CD14-positive monocyte (primary cell): ENCODE measurements around the gene VTI1A. TPM values are rescaled to one million over a fixed set of nuclear protein-coding genes. Genes with fewer than 3 reads are reported as not detected.

Experiments used
- DNase-seq, 3 donors: peaks; one replicate each; pipeline ENCODE4 v3.0.0-alpha.2; 2011 to 2022
- H2AFZ ChIP-seq: 2 replicates; pipeline ENCODE4 v1.6.0; 2012; ENCODE audit warnings: mild to moderate bottlenecking, low read depth, low read length, inconsistent platforms; ENCODE audit not compliant: insufficient read depth, poor library complexity, severe bottlenecking
- H3K27ac ChIP-seq, 2 donors: 1 replicate in 1 of 2; 2 replicates in 1 of 2; pipeline ENCODE4 v1.5.1; 2012 to 2013; ENCODE audit warnings: low read length in 2 of 2, control low read depth in 1 of 2, inconsistent platforms in 1 of 2, low read depth in 1 of 2, mild to moderate bottlenecking in 1 of 2
- H3K27me3 ChIP-seq, 2 donors: one replicate each; pipeline versions ENCODE4 v1.6.0 to v1.6.1; 2011 to 2013; ENCODE audit warnings: low read length in 2 of 2; ENCODE audit not compliant: control insufficient read depth in 2 of 2, insufficient read depth in 2 of 2
- H3K36me3 ChIP-seq, 2 donors: replicated peaks in 1 of 2; 1 replicate in 1 of 2; 2 replicates in 1 of 2; pipeline versions ENCODE4 v1.5.1 to v1.6.1; 2012 to 2013; ENCODE audit warnings: low read length in 2 of 2, control low read depth in 1 of 2, inconsistent platforms in 1 of 2, mild to moderate bottlenecking in 1 of 2; ENCODE audit not compliant: insufficient read depth in 2 of 2, control insufficient read depth in 1 of 2
- H3K4me1 ChIP-seq, 2 donors: 1 replicate in 1 of 2; 2 replicates in 1 of 2; pipeline versions ENCODE4 v1.5.1 to v1.6.1; 2012 to 2013; ENCODE audit warnings: low read length in 2 of 2, control low read depth in 1 of 2, inconsistent platforms in 1 of 2, mild to moderate bottlenecking in 1 of 2, moderate library complexity in 1 of 2; ENCODE audit not compliant: insufficient read depth in 2 of 2, control insufficient read depth in 1 of 2
- H3K4me2 ChIP-seq: replicated peaks from 2 replicates; pipeline ENCODE3; 2012; ENCODE audit warnings: low read length, moderate library complexity, mild to moderate bottlenecking; ENCODE audit not compliant: poor library complexity, severe bottlenecking; ENCODE audit errors: extremely low read depth
- H3K4me3 ChIP-seq, 3 experiments: fragments of 200-600 bp in 1 of 3; sonication (generic) in 1 of 3; replicated peaks in 1 of 3; 1 replicate in 2 of 3; 2 replicates in 1 of 3; pipeline ENCODE4 v1.5.1; 2011 to 2013; ENCODE audit warnings: low read length in 3 of 3, mild to moderate bottlenecking in 3 of 3, control low read depth in 2 of 3, low read depth in 2 of 3, inconsistent platforms in 1 of 3, moderate library complexity in 1 of 3
- H3K79me2 ChIP-seq: 2 replicates; pipeline ENCODE4 v1.6.0; 2012; ENCODE audit warnings: mild to moderate bottlenecking, control low read depth, inconsistent platforms, low read length, moderate library complexity; ENCODE audit not compliant: insufficient read depth
- H3K9ac ChIP-seq: 2 replicates; pipeline ENCODE4 v1.6.0; 2017; ENCODE audit warnings: low read length, mild to moderate bottlenecking; ENCODE audit not compliant: insufficient read depth, poor library complexity, severe bottlenecking
- H3K9me3 ChIP-seq, 2 donors: replicated peaks in 1 of 2; 1 replicate in 1 of 2; 2 replicates in 1 of 2; pipeline versions ENCODE4 v1.5.1 to v1.6.1; 2012 to 2013; ENCODE audit warnings: low read length in 2 of 2, control low read depth in 1 of 2; ENCODE audit not compliant: control insufficient read depth in 1 of 2, insufficient read depth in 1 of 2
- H4K20me1 ChIP-seq: 2 replicates; pipeline ENCODE4 v1.6.0; 2012; ENCODE audit warnings: mild to moderate bottlenecking, low read length, control low read depth, moderate library complexity; ENCODE audit not compliant: insufficient read depth
- H3K27ac Mint-ChIP-seq, 7 donors: one replicate each; pipeline ENCODE4 v1.8.0; 2020; ENCODE audit warnings: mild to moderate bottlenecking in 7 of 7, mixed read lengths in 7 of 7, moderate library complexity in 6 of 7, inconsistent platforms in 2 of 7
- H3K27me3 Mint-ChIP-seq, 3 donors: one replicate each; pipeline ENCODE4 v1.8.0; 2021 to 2022; ENCODE audit warnings: low read depth in 3 of 3, mild to moderate bottlenecking in 3 of 3, mixed read lengths in 3 of 3, moderate library complexity in 3 of 3, inconsistent platforms in 1 of 3
- H3K36me3 Mint-ChIP-seq, 2 donors: one replicate each; pipeline ENCODE4 v1.8.0; 2020; ENCODE audit warnings: mixed read lengths in 2 of 2, inconsistent platforms in 1 of 2, mild to moderate bottlenecking in 1 of 2
- H3K4me1 Mint-ChIP-seq: one replicate; pipeline ENCODE4 v1.8.0; 2020; ENCODE audit warnings: mild to moderate bottlenecking, mixed read lengths
- H3K4me3 Mint-ChIP-seq, 2 donors: one replicate each; pipeline ENCODE4 v1.8.0; 2020; ENCODE audit warnings: mild to moderate bottlenecking in 2 of 2, mixed read lengths in 2 of 2, moderate library complexity in 1 of 2
- H3K9me3 Mint-ChIP-seq, 7 donors: one replicate each; pipeline ENCODE4 v1.8.0; 2020 to 2022; ENCODE audit warnings: mixed read lengths in 7 of 7, mild to moderate bottlenecking in 6 of 7, moderate library complexity in 6 of 7, inconsistent platforms in 2 of 7
- WGBS: methylation state at CpG from one replicate; pipeline ENCODE4 v1.1.5; 2013; ENCODE audit warnings: missing lambda C conversion rate; ENCODE audit not compliant: insufficient coverage; 5-methylcytosine and 5-hydroxymethylcytosine counted together
- intact Hi-C, 2 donors: fragments of 100-400 bp; cut with micrococcal nuclease; formaldehyde crosslinking; loops; one replicate each; pipeline versions ENCODE4 v1.15.0 to v1.15.1; 2023
- polyA plus RNA-seq, 3 donors: library from polyadenylated mRNA; depleted of rRNA in 1 of 3; unstranded in 2 of 3; stranded (reverse) in 1 of 3; fragments of 300-500 nt in 2 of 3; fragments of >200 nt in 1 of 3; fragmentation: Illumina TruSeq in 2 of 3; gene quantifications; 1 replicate in 2 of 3; 2 replicates in 1 of 3; pipeline ENCODE4 v1.2.3, GENCODE V29; 2012 to 2021
- TF ChIP-seq, protein P1 (sequence below): fragments of 200-600 bp; IDR thresholded peaks from one replicate; pipeline ENCODE4 v1.8.0; 2022; ENCODE audit warnings: antibody characterized with exemption, mild to moderate bottlenecking

VTI1A gene
- polyA plus RNA-seq, 3 donors, result 23.6 to 25.4 (median 24.1) TPM

DNA sequence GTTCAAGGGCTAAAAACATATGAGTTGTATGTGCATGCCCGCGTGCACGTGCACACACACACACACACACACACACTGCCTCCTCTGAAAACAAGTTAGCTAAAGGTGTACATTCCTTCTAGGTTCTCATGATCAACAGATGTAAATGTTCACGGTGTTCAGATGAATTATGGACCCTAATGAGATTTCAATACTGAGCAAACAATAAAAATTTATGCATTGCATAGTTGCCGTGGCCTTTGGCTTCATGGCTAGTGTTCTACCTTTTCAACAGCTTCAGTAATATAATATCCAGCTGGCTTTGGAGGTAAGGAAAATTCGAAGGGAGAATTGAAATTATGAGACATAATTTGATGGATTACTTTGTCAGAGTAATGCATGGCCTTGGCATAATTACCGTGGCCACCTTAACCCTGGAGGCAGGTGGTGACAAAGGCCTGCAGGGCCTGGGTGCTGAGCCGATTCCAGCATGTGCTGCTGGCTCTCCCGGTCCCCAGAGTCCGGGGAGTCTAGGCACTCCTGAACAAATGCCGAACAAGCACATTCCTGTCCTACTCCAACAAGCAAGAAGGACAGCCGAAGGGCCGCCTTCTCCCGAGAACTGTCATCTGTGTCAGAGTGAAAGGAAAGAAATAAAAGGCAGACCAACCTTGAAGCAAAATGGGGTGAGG, 336.5 kb downstream of the VTI1A start:
- no peaks in the 10 kb centered on the region for H3K27me3 Mint-ChIP-seq
- no peaks in the 10 kb centered on the region for H3K9me3 ChIP-seq
- no peak overlapping the region for H2AFZ ChIP-seq
- peaks cover 18 to 19% of the 10 kb centered on the region in 2 donors for H3K36me3 Mint-ChIP-seq
- no peak overlapping the region for H3K4me3 ChIP-seq
- TF ChIP-seq, protein P1, sequence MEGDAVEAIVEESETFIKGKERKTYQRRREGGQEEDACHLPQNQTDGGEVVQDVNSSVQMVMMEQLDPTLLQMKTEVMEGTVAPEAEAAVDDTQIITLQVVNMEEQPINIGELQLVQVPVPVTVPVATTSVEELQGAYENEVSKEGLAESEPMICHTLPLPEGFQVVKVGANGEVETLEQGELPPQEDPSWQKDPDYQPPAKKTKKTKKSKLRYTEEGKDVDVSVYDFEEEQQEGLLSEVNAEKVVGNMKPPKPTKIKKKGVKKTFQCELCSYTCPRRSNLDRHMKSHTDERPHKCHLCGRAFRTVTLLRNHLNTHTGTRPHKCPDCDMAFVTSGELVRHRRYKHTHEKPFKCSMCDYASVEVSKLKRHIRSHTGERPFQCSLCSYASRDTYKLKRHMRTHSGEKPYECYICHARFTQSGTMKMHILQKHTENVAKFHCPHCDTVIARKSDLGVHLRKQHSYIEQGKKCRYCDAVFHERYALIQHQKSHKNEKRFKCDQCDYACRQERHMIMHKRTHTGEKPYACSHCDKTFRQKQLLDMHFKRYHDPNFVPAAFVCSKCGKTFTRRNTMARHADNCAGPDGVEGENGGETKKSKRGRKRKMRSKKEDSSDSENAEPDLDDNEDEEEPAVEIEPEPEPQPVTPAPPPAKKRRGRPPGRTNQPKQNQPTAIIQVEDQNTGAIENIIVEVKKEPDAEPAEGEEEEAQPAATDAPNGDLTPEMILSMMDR, result no peak
- no peak for DNase-seq
- no peak overlapping the region for H3K27ac ChIP-seq
- no peaks in the 10 kb centered on the region for H3K79me2 ChIP-seq
- 100% methylated on average over 1 of the region's 14 CpGs for WGBS
- no peaks in the 10 kb centered on the region for H3K27me3 ChIP-seq
- H3K9me3 Mint-ChIP-seq, result peaks cover 0 to under 1% (median 0%) of the 10 kb centered on the region in 7 donors
- no peak overlapping the region for H3K27ac Mint-ChIP-seq
- no peaks in the 10 kb centered on the region for H3K4me1 ChIP-seq
- H3K4me2 ChIP-seq, result no peak overlapping the region
- no peaks in the 10 kb centered on the region for H4K20me1 ChIP-seq
- H3K36me3 ChIP-seq, result no peaks in the 10 kb centered on the region
- no peak overlapping the region for H3K4me3 Mint-ChIP-seq
- H3K9ac ChIP-seq, result no peak overlapping the region
- H3K4me1 Mint-ChIP-seq, result peaks cover 2% of the 10 kb centered on the region
- intact Hi-C loops, result no loop called here

GRCh38 chr10:112784022-112784461, 337.0 kb downstream of the VTI1A start:
- Mint-ChIP-seq H3K4me3 (no peak overlapping the region), H3K36me3 (peaks cover 18 to 19% of the 10 kb centered on the region in 2 donors), H3K9me3 (peaks cover 0 to 2% (median 0%) of the 10 kb centered on the region in 7 donors), H3K4me1 (peaks cover 2% of the 10 kb centered on the region), H3K27me3 (no peaks in the 10 kb centered on the region), H3K27ac (no peak overlapping the region)
- H3K27me3 ChIP-seq, result no peaks in the 10 kb centered on the region
- no peak for DNase-seq
- no peak overlapping the region for H3K4me3 ChIP-seq
- no peaks in the 10 kb centered on the region for H3K79me2 ChIP-seq
- intact Hi-C loops, result no loop called here
- WGBS, result 100% methylated on average over 4 of the region's 8 CpGs
- H3K9me3 ChIP-seq, result no peaks in the 10 kb centered on the region
- H3K9ac ChIP-seq, result no peak overlapping the region
- H2AFZ ChIP-seq, result no peak overlapping the region
- no peak overlapping the region for H3K4me2 ChIP-seq
- H3K27ac ChIP-seq, result no peak overlapping the region
- no peaks in the 10 kb centered on the region for H3K36me3 ChIP-seq
- H4K20me1 ChIP-seq, result no peaks in the 10 kb centered on the region
- H3K4me1 ChIP-seq, result no peaks in the 10 kb centered on the region
- TF ChIP-seq, protein P1, result no peak
